ENCODE data around the gene PRICKLE3. TPM values are rescaled to one million over a fixed set of nuclear protein-coding genes. Genes with fewer than 3 reads are reported as not detected.

The PRICKLE3 gene
- polyA plus RNA-seq, 3 donors, result 4.4 to 22.3 (median 5.4) TPM

DNA sequence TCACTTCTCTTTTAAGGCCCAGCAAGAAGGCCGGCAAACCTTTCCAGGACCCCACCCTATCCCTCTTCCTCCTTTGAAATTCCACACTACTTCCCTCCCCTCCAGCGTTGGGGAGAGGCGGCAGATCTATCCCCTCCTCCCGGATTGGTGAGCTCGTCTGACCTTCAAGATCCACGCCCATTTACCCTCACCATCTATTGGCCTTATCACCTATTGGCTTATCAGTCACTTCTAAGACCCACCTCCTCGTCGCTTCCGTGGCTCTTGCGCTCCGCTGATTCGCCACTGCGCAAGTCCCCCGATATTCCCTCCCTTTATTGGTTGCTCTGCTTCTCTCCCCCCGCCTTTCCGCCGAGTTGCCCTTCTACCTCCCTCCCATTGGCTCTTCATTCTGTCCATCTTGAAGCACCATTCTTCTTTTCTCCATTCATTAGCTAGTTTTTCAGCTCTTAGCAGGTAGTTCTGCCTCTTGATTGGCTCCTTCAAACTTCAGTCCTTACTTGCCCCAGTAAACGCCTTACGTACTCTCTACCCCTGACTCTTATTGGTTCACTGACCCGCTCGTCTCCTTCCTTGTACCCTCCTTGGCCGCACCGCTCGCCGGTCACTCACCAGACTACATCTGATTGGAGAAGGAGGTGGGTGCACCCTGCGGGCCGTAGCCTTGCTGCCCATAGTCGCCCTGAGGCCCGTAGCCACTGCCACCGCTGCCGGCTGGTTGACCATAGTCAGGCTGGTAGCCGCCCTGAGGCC, 4.8 kb upstream of the PRICKLE3 start:
- peak overlapping the region; percentile 63 to 76 for H3K4me3 Mint-ChIP-seq
- peak overlapping the region; percentile 87 to 96 (median 92) for H3K27ac Mint-ChIP-seq
- H3K79me2 ChIP-seq (ENCODE audit: insufficient read depth, low read length), result no peaks in the 10 kb centered on the region
- no peaks in the 10 kb centered on the region for H4K20me1 ChIP-seq (ENCODE audit: insufficient read depth, low read length)
- H3K4me2 ChIP-seq (replicated peaks; ENCODE audit: extremely low read depth, low read length, poor library complexity, severe bottlenecking), result peak overlapping the region; percentile 82
- DNase-seq, result peak; percentile 95 to 97 (median 96)
- peak overlapping the region; percentile 84 for H2AFZ ChIP-seq (ENCODE audit: insufficient read depth, low read depth, low read length, poor library complexity, severe bottlenecking)
- TF ChIP-seq, protein P1, sequence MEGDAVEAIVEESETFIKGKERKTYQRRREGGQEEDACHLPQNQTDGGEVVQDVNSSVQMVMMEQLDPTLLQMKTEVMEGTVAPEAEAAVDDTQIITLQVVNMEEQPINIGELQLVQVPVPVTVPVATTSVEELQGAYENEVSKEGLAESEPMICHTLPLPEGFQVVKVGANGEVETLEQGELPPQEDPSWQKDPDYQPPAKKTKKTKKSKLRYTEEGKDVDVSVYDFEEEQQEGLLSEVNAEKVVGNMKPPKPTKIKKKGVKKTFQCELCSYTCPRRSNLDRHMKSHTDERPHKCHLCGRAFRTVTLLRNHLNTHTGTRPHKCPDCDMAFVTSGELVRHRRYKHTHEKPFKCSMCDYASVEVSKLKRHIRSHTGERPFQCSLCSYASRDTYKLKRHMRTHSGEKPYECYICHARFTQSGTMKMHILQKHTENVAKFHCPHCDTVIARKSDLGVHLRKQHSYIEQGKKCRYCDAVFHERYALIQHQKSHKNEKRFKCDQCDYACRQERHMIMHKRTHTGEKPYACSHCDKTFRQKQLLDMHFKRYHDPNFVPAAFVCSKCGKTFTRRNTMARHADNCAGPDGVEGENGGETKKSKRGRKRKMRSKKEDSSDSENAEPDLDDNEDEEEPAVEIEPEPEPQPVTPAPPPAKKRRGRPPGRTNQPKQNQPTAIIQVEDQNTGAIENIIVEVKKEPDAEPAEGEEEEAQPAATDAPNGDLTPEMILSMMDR (IDR thresholded peaks at IDR 0.05), result no peak
- peaks cover 5 to 39% of the 10 kb centered on the region in 2 donors for H3K4me1 ChIP-seq (ENCODE audit: control insufficient read depth in 1 of 2, insufficient read depth in 2 of 2, low read length in 2 of 2)
- H3K27me3 Mint-ChIP-seq (ENCODE audit: low read depth in 3 of 3), result peaks cover 0 to 8% (median 0%) of the 10 kb centered on the region in 3 donors
- H3K4me1 Mint-ChIP-seq, result peaks cover 41% of the 10 kb centered on the region
- intact Hi-C loops (cut with micrococcal nuclease), result no loop called here
- H3K9me3 ChIP-seq (replicated peaks in 1 of 2; ENCODE audit: control insufficient read depth in 1 of 2, insufficient read depth in 1 of 2, low read length in 2 of 2), result no peaks in the 10 kb centered on the region
- no peaks in the 10 kb centered on the region for H3K36me3 ChIP-seq (replicated peaks in 1 of 2; ENCODE audit: control insufficient read depth in 1 of 2, insufficient read depth in 2 of 2, low read length in 2 of 2)
- WGBS (ENCODE audit: insufficient coverage), result 0% methylated on average over 22 of the region's 32 CpGs
- H3K27me3 ChIP-seq (ENCODE audit: control insufficient read depth in 2 of 2, insufficient read depth in 2 of 2, low read length in 2 of 2), result no peaks in the 10 kb centered on the region
- H3K9me3 Mint-ChIP-seq, result peaks cover 0 to 10% (median 4%) of the 10 kb centered on the region in 7 donors
- peak overlapping the region; percentile 70 for H3K9ac ChIP-seq (ENCODE audit: insufficient read depth, low read length, poor library complexity, severe bottlenecking)
- peaks cover 0 to 2% of the 10 kb centered on the region in 2 donors for H3K36me3 Mint-ChIP-seq
- H3K4me3 ChIP-seq (replicated peaks in 1 of 3; ENCODE audit: low read depth in 2 of 3, low read length in 3 of 3), result peak overlapping the region; percentile 49 to 79 (median 49)
- peak overlapping the region; percentile 54 to 78 for H3K27ac ChIP-seq (ENCODE audit: low read depth in 1 of 2, low read length in 2 of 2)

DNA sequence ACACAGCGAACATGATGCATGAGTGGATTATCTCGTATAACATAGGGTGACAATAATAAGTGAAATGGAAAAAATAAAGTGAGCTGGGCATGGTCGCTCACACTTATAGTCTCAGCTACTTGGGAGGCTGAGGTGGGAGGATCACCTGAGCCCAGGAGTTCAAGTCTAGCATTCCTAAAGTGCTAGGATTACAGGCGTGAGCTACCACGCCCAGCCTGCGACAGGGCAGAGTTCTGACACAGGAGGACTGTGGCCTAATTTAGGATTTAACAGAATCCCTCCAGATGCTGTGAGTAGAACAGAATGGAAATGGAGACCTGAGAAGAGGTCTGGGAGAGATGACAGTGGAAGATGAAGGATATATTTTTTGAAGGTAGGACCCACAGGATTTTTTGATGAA, 3.4 kb upstream of the PRICKLE3 start:
- TF ChIP-seq, protein P1 (IDR thresholded peaks at IDR 0.05), result no peak
- peaks cover 0 to 14% (median 6%) of the 10 kb centered on the region in 7 donors for H3K9me3 Mint-ChIP-seq
- peak overlapping the region in 1 of 2 donors; percentile 53 for H3K27ac ChIP-seq (ENCODE audit: low read depth in 1 of 2, low read length in 2 of 2)
- no peak overlapping the region for H2AFZ ChIP-seq (ENCODE audit: insufficient read depth, low read depth, low read length, poor library complexity, severe bottlenecking)
- no peaks in the 10 kb centered on the region for H3K27me3 ChIP-seq (ENCODE audit: control insufficient read depth in 2 of 2, insufficient read depth in 2 of 2, low read length in 2 of 2)
- H3K4me2 ChIP-seq (replicated peaks; ENCODE audit: extremely low read depth, low read length, poor library complexity, severe bottlenecking), result peak overlapping the region; percentile 10
- intact Hi-C loops (cut with micrococcal nuclease), result no loop called here
- 80% methylated on average over 2 of the region's 6 CpGs for WGBS (ENCODE audit: insufficient coverage)
- no peaks in the 10 kb centered on the region for H4K20me1 ChIP-seq (ENCODE audit: insufficient read depth, low read length)
- H3K4me3 Mint-ChIP-seq, result no peak overlapping the region
- no peak overlapping the region for H3K4me3 ChIP-seq (replicated peaks in 1 of 3; ENCODE audit: low read depth in 2 of 3, low read length in 3 of 3)
- DNase-seq, result no peak
- no peak overlapping the region for H3K9ac ChIP-seq (ENCODE audit: insufficient read depth, low read length, poor library complexity, severe bottlenecking)
- H3K36me3 Mint-ChIP-seq, result no peaks in the 10 kb centered on the region
- peaks cover 0 to 12% (median 0%) of the 10 kb centered on the region in 3 donors for H3K27me3 Mint-ChIP-seq (ENCODE audit: low read depth in 3 of 3)
- H3K9me3 ChIP-seq (replicated peaks in 1 of 2; ENCODE audit: control insufficient read depth in 1 of 2, insufficient read depth in 1 of 2, low read length in 2 of 2), result no peaks in the 10 kb centered on the region
- H3K36me3 ChIP-seq (replicated peaks in 1 of 2; ENCODE audit: control insufficient read depth in 1 of 2, insufficient read depth in 2 of 2, low read length in 2 of 2), result no peaks in the 10 kb centered on the region
- peaks cover 49% of the 10 kb centered on the region for H3K4me1 Mint-ChIP-seq
- H3K79me2 ChIP-seq (ENCODE audit: insufficient read depth, low read length), result peaks cover 13% of the 10 kb centered on the region
- peak overlapping the region in 6 of 7 donors; percentile 51 to 96 (median 89) for H3K27ac Mint-ChIP-seq
- peaks cover 18 to 51% of the 10 kb centered on the region in 2 donors for H3K4me1 ChIP-seq (ENCODE audit: control insufficient read depth in 1 of 2, insufficient read depth in 2 of 2, low read length in 2 of 2)
